ENCODE measurements around the gene TBL3.
A peak's percentile ranks its signal among the peaks of the same experiment; 100 is the strongest.

The TBL3 gene

DNA sequence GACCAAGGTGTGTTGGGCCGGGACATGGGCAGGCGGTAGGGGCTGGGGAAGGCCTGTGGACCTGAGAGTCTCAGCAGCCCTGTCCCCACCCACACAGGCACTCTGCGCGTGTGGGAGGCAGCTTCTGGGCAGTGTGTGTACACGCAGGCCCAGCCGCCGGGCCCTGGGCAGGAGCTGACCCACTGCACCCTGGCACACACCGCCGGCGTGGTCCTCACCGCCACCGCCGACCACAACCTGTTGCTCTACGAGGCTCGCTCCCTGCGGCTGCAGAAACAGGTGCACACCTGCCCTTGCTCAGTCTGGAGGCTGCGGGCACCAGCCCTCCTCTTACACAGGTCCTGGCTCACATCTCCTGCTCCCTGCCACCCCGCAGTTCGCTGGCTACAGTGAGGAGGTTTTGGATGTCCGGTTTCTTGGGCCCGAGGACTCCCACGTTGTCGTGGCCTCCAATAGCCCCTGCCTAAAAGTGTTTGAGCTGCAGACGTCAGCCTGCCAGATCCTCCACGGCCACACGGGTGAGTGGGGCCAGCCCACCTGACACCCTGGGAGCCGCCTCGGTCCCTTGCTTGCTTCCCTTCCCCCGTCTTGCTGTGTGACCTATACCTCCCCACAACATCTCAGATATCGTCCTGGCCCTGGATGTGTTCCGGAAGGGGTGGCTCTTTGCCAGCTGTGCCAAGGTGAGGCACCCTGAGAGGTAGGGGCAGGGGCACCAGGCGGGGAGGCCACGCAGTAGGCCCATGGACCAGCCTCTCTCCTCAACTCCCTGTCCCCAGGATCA lies 3.8 kb downstream of the TBL3 start:
- TF ChIP-seq, protein P1, sequence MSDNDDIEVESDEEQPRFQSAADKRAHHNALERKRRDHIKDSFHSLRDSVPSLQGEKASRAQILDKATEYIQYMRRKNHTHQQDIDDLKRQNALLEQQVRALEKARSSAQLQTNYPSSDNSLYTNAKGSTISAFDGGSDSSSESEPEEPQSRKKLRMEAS (IDR thresholded peaks at IDR 0.05): no peak
- TF ChIP-seq TCF12 (IDR thresholded peaks at IDR 0.05; ENCODE audit: low read depth) (no peak), ZBTB7A (IDR thresholded peaks at IDR 0.05; ENCODE audit: low read depth) (no peak), NFIC (IDR thresholded peaks at IDR 0.05) (no peak), EP300 (IDR thresholded peaks at IDR 0.05; ENCODE audit: borderline replicate concordance) (no peak), EGR1 (IDR thresholded peaks at IDR 0.05) (no peak), CEBPB (IDR thresholded peaks at IDR 0.05) (no peak), YY1 (IDR thresholded peaks at IDR 0.05; ENCODE audit: low read depth) (no peak), TEAD4 (IDR thresholded peaks at IDR 0.05) (no peak), CREB1 (IDR thresholded peaks at IDR 0.05; ENCODE audit: low read depth) (no peak), FOXM1 (IDR thresholded peaks at IDR 0.05; ENCODE audit: borderline replicate concordance, low read depth) (no peak), TAF1 (IDR thresholded peaks at IDR 0.05; ENCODE audit: low read depth) (no peak), RAD21 (IDR thresholded peaks at IDR 0.05; ENCODE audit: low read depth) (no peak)
- TF ChIP-seq, protein P2, sequence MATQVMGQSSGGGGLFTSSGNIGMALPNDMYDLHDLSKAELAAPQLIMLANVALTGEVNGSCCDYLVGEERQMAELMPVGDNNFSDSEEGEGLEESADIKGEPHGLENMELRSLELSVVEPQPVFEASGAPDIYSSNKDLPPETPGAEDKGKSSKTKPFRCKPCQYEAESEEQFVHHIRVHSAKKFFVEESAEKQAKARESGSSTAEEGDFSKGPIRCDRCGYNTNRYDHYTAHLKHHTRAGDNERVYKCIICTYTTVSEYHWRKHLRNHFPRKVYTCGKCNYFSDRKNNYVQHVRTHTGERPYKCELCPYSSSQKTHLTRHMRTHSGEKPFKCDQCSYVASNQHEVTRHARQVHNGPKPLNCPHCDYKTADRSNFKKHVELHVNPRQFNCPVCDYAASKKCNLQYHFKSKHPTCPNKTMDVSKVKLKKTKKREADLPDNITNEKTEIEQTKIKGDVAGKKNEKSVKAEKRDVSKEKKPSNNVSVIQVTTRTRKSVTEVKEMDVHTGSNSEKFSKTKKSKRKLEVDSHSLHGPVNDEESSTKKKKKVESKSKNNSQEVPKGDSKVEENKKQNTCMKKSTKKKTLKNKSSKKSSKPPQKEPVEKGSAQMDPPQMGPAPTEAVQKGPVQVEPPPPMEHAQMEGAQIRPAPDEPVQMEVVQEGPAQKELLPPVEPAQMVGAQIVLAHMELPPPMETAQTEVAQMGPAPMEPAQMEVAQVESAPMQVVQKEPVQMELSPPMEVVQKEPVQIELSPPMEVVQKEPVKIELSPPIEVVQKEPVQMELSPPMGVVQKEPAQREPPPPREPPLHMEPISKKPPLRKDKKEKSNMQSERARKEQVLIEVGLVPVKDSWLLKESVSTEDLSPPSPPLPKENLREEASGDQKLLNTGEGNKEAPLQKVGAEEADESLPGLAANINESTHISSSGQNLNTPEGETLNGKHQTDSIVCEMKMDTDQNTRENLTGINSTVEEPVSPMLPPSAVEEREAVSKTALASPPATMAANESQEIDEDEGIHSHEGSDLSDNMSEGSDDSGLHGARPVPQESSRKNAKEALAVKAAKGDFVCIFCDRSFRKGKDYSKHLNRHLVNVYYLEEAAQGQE (IDR thresholded peaks at IDR 0.05; ENCODE audit: low read depth): no peak
- TF ChIP-seq, protein P3, sequence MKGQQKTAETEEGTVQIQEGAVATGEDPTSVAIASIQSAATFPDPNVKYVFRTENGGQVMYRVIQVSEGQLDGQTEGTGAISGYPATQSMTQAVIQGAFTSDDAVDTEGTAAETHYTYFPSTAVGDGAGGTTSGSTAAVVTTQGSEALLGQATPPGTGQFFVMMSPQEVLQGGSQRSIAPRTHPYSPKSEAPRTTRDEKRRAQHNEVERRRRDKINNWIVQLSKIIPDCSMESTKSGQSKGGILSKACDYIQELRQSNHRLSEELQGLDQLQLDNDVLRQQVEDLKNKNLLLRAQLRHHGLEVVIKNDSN (IDR thresholded peaks at IDR 0.05): no peak

DNA sequence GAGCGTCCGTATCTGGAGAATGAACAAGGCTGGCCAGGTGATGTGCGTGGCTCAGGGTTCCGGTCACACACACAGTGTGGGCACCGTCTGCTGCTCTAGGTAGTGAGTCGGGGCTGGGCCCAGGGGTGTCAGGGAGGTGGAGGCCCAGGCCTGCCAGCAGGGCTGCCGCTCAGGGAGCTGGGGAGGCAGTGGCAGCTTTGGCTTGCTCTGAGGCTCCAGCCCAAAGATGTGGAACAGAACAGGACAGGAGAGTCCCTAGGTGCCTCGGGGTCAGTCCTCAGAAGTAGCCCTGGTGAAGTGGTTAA lies 4.3 kb downstream of the TBL3 start:
- TF ChIP-seq, protein P2 (IDR thresholded peaks at IDR 0.05; ENCODE audit: low read depth): no peak
- TF ChIP-seq YY1 (IDR thresholded peaks at IDR 0.05; ENCODE audit: low read depth) (no peak), TEAD4 (IDR thresholded peaks at IDR 0.05) (no peak), FOXM1 (IDR thresholded peaks at IDR 0.05; ENCODE audit: borderline replicate concordance, low read depth) (no peak), CREB1 (IDR thresholded peaks at IDR 0.05; ENCODE audit: low read depth) (no peak), TAF1 (IDR thresholded peaks at IDR 0.05; ENCODE audit: low read depth) (no peak), EP300 (IDR thresholded peaks at IDR 0.05; ENCODE audit: borderline replicate concordance) (no peak)

DNA sequence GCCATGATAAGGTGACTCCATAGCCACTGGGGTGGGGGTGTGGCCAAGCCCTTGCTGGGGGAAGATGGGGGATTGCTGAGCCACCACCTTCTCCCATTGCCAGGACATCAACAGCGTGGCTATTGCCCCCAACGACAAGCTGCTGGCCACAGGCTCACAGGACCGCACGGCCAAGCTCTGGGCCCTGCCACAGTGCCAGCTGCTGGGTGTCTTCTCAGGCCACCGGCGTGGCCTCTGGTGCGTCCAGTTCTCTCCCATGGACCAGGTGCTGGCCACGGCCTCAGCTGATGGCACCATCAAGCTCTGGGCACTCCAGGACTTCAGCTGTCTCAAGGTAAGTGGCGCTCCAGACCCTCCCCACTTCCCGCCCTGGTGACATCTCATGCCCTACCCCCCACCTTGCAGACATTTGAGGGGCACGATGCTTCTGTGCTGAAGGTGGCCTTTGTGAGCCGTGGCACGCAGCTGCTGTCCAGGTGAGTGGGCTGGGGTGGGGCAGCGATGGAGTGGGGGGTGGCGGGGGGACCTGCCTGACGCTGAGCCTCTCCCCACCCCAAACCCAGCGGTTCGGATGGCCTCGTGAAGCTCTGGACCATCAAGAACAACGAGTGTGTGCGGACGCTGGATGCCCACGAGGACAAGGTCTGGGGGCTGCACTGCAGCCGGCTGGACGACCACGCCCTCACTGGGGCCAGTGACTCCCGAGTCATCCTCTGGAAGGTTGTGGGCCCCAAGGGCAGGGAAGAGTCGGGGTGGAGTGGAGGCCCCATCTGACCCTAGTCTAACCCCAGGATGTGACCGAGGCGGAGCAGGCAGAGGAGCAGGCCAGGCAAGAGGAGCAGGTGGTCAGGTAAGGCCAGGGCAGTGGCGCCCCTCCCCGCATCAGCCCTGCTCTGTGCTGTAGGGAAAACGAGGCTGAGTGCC lies 5.4 kb downstream of the TBL3 start:
- TF ChIP-seq, protein P3 (IDR thresholded peaks at IDR 0.05): no peak
- TF ChIP-seq CEBPB (IDR thresholded peaks at IDR 0.05): no peak
- TF ChIP-seq YY1 (IDR thresholded peaks at IDR 0.05; ENCODE audit: low read depth): no peak
- TF ChIP-seq RAD21 (IDR thresholded peaks at IDR 0.05; ENCODE audit: low read depth): no peak
- TF ChIP-seq NFIC (IDR thresholded peaks at IDR 0.05): no peak
- TF ChIP-seq ZBTB7A (IDR thresholded peaks at IDR 0.05; ENCODE audit: low read depth): no peak

DNA sequence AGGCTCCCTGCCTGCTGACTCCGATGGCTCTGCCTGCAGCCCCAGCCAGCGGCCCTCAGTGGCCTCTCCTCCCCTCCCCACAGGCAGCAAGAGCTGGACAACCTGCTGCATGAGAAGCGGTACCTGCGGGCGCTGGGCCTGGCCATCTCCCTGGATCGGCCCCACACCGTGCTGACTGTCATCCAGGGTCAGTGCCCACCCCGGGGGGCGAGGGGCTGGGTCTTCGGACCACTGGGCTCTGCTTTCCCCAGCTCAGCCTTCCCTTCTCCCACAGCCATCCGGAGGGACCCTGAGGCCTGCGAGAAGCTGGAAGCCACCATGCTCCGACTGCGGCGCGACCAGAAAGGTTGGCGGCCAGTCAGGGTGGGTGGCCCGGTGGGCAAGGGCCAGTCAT lies 6.0 kb downstream of the TBL3 start:
- TF ChIP-seq CREB1 (IDR thresholded peaks at IDR 0.05; ENCODE audit: low read depth): no peak
- TF ChIP-seq, protein P2 (IDR thresholded peaks at IDR 0.05; ENCODE audit: low read depth): no peak
- TF ChIP-seq ZBTB7A (IDR thresholded peaks at IDR 0.05; ENCODE audit: low read depth): peak; percentile 64; the same call in 1 of the 2 replicates
- no peak for TF ChIP-seq EP300 (IDR thresholded peaks at IDR 0.05; ENCODE audit: borderline replicate concordance)
- TF ChIP-seq EGR1 (IDR thresholded peaks at IDR 0.05): no peak
- TF ChIP-seq YY1 (IDR thresholded peaks at IDR 0.05; ENCODE audit: low read depth): no peak
- no peak for TF ChIP-seq NFIC (IDR thresholded peaks at IDR 0.05)
- no peak for TF ChIP-seq TCF12 (IDR thresholded peaks at IDR 0.05; ENCODE audit: low read depth)
- no peak for TF ChIP-seq TEAD4 (IDR thresholded peaks at IDR 0.05)
